ENCODE measurements around the gene PCK1. TPM values are rescaled to one million over a fixed set of nuclear protein-coding genes. Genes with fewer than 3 reads are reported as not detected.

The PCK1 gene
- total and polyA plus RNA-seq, 2 donors (not counting 3 experiments of a cell fraction or from before 2014, with no cell fraction given) = not detected

DNA sequence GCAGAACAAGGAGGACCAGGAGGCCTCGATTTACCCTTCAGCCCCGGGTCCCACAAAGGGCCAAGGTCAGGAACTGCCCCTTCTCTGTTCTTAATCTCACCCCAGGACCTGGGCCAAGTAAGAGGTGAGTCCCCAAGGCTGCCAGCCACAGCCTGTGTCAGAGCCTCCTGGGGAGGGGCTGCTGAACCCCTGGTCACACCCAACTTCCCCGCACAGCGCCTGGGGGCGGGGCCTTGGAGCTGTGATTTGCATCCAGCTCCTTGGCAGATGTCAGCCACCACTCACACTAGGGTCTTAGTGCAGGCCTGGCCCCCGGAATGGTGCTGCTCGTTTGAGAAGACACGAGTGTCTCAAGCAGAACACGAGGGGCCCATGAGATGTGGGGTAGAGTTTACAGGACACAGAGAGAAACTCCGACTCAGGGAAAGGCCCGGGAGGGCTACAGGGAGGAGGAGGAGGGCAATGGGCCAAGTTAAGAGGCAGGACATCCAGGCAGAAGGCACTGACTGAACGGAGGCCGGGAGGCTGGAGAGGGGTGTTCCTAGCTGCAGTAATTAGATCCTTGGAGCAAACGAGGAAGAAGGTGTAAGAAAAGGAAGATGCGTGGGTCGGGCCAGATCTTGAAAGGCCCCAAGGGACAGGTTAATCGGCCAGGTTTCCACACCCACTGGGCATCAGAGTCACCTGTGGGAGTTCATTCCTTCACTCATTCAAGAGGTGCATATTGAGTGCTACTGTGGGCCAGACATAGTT, 32.4 kb downstream of the PCK1 start:
- ChIA-PET CTCF (interaction anchor here (1.0 to 2.0 kb wide), 4 partner anchors 26 to 586 kb away, joined by 3 to 9 read pairs (median 7); no protein-coding TSS in a partner anchor), POLR2A (no interaction called here)
- DNase-seq (ENCODE audit: low read depth, low spot score) (no peak), FAIRE-seq (no peak)
- H4K20me1 ChIP-seq (replicated peaks; ENCODE audit: control insufficient read depth, extremely low read depth, insufficient read depth, low read length) = no peaks in the 10 kb centered on the region
- no peak overlapping the region for H3K4me3 ChIP-seq (replicated peaks in 1 of 3; ENCODE audit: insufficient read depth in 1 of 3, low read depth in 1 of 3, low read length in 3 of 3)
- no peaks in the 10 kb centered on the region for H3K9me1 ChIP-seq (replicated peaks; ENCODE audit: control insufficient read depth, extremely low read depth, insufficient read depth, low read length)
- H2AFZ ChIP-seq (ENCODE audit: low read depth, low read length) = no peak overlapping the region
- no peaks in the 10 kb centered on the region for H3K4me1 ChIP-seq (ENCODE audit: control insufficient read depth, extremely low read depth, insufficient read depth, low read length)
- no TSS peak for BruUV-seq (replicated peaks)
- no peaks in the 10 kb centered on the region for H3K36me3 ChIP-seq (ENCODE audit: control insufficient read depth in 2 of 2, extremely low read depth in 1 of 2, insufficient read depth in 2 of 2, low read length in 2 of 2)
- intact Hi-C loops (cut with micrococcal nuclease) (loop anchor here (5.0 kb wide), 1 partner anchor 211 kb away; no protein-coding TSS in a partner anchor), dilution Hi-C loops (cut with MboI; ENCODE audit: extremely low pct_ligation_motif_present, low sequenced_read_pairs) (no loop called here)
- no peaks in the 10 kb centered on the region for H3K79me2 ChIP-seq (ENCODE audit: control insufficient read depth, insufficient read depth, low read length)
- TF ChIP-seq JUN (IDR thresholded peaks at IDR 0.05; ENCODE audit: borderline replicate concordance, insufficient read depth, insufficient read length, low read depth) (no peak), MYC (IDR thresholded peaks at IDR 0.05; ENCODE audit: low read depth, low read length) (no peak), GATA2 (IDR thresholded peaks at IDR 0.05; ENCODE audit: insufficient read depth, insufficient read length, low read depth, low read length) (no peak), FOS (IDR thresholded peaks at IDR 0.05; ENCODE audit: borderline replicate concordance, insufficient read depth, low read length) (no peak), POLR2AphosphoS5 (IDR thresholded peaks at IDR 0.05; ENCODE audit: insufficient read depth, low read depth, low read length) (no peak)
- TF ChIP-seq, protein P1, sequence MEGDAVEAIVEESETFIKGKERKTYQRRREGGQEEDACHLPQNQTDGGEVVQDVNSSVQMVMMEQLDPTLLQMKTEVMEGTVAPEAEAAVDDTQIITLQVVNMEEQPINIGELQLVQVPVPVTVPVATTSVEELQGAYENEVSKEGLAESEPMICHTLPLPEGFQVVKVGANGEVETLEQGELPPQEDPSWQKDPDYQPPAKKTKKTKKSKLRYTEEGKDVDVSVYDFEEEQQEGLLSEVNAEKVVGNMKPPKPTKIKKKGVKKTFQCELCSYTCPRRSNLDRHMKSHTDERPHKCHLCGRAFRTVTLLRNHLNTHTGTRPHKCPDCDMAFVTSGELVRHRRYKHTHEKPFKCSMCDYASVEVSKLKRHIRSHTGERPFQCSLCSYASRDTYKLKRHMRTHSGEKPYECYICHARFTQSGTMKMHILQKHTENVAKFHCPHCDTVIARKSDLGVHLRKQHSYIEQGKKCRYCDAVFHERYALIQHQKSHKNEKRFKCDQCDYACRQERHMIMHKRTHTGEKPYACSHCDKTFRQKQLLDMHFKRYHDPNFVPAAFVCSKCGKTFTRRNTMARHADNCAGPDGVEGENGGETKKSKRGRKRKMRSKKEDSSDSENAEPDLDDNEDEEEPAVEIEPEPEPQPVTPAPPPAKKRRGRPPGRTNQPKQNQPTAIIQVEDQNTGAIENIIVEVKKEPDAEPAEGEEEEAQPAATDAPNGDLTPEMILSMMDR (IDR thresholded peaks at IDR 0.05; ENCODE audit: extremely low read depth in 1 of 2, insufficient read depth in 1 of 2, low read depth in 1 of 2, low read length in 2 of 2) = no peak
- no peaks in the 10 kb centered on the region for H3K27me3 ChIP-seq (ENCODE audit: control insufficient read depth in 2 of 2, insufficient read depth in 2 of 2, low read length in 2 of 2)
- no peak overlapping the region for H3K4me2 ChIP-seq (ENCODE audit: insufficient read depth, low read length)
- no peaks in the 10 kb centered on the region for H3K9me3 ChIP-seq (replicated peaks; ENCODE audit: control insufficient read depth, insufficient read depth, low read length)
- no peak overlapping the region for H3K9ac ChIP-seq (replicated peaks; ENCODE audit: extremely low read depth, insufficient read depth, low read length)
- H3K27ac ChIP-seq (ENCODE audit: insufficient read depth, low read depth, low read length) = no peak overlapping the region

All from endothelial cell of umbilical vein (primary cell).